Measurements from ENCODE around the gene DGKE.

DGKE gene

GRCh38 chr17:56832446-56832845, 1.5 kb upstream of the DGKE start:
- no peak for TF ChIP-seq ZFX (IDR thresholded peaks at IDR 0.05; ENCODE audit: borderline replicate concordance)
- TF ChIP-seq CTCF (IDR thresholded peaks at IDR 0.05): no peak
- no peak overlapping the region for H3K27ac ChIP-seq

GRCh38 chr17:56833057-56833808, 718 bp upstream of the DGKE start:
- peak overlapping the region; percentile 65 for H3K27ac ChIP-seq
- TF ChIP-seq ZFX (IDR thresholded peaks at IDR 0.05; ENCODE audit: borderline replicate concordance) (no peak), CTCF (IDR thresholded peaks at IDR 0.05) (no peak)

GRCh38 chr17:56834380-56835263, 671 bp downstream of the DGKE start:
- H3K27ac ChIP-seq: peak overlapping the region; percentile 65
- TF ChIP-seq ZFX (IDR thresholded peaks at IDR 0.05; ENCODE audit: borderline replicate concordance) (no peak), CTCF (IDR thresholded peaks at IDR 0.05) (no peak)

GRCh38 chr17:56835264-56835585, 1.3 kb downstream of the DGKE start:
- TF ChIP-seq CTCF (IDR thresholded peaks at IDR 0.05) (no peak), ZFX (IDR thresholded peaks at IDR 0.05; ENCODE audit: borderline replicate concordance) (no peak)
- H3K27ac ChIP-seq: no peak overlapping the region

GRCh38 chr17:56838687-56839086, 4.7 kb downstream of the DGKE start:
- TF ChIP-seq CTCF (IDR thresholded peaks at IDR 0.05): no peak
- TF ChIP-seq ZFX (IDR thresholded peaks at IDR 0.05; ENCODE audit: borderline replicate concordance): no peak

GRCh38 chr17:56842577-56842976, 8.6 kb downstream of the DGKE start:
- H3K27ac ChIP-seq: no peak overlapping the region
- TF ChIP-seq CTCF (IDR thresholded peaks at IDR 0.05): no peak
- TF ChIP-seq ZFX (IDR thresholded peaks at IDR 0.05; ENCODE audit: borderline replicate concordance): no peak

More at GRCh38 chr17:56838687-56839086, 4.7 kb downstream of the DGKE start:
- no peak overlapping the region for H3K27ac ChIP-seq

- H3K27ac ChIP-seq: no peak overlapping the region
- TF ChIP-seq ZFX (IDR thresholded peaks at IDR 0.05; ENCODE audit: borderline replicate concordance) (no peak), CTCF (IDR thresholded peaks at IDR 0.05) (no peak)
These were observed 12.0 kb downstream of the DGKE start for GRCh38 chr17:56845934-56846333.

All from 22Rv1 (cell line).